ENCODE data around the gene CXCL17. TPM values are rescaled to one million over a fixed set of nuclear protein-coding genes. Genes with fewer than 3 reads are reported as not detected.

The CXCL17 gene
- total RNA-seq, 2 donors from 2014 or later = not detected

GRCh38 chr19:42469311-42470235, 26.8 kb upstream of the CXCL17 start:
- H3K9ac ChIP-seq (ENCODE audit: low read depth in 2 of 2, low read length in 2 of 2) = no peak overlapping the region
- intact Hi-C loops (cut with DNase I) = no loop called here
- no peak for TF ChIP-seq CTCF (IDR thresholded peaks at IDR 0.05)
- H3K4me3 ChIP-seq = no peak overlapping the region
- peaks cover 15% of the 10 kb centered on the region for H3K4me1 ChIP-seq
- H3K36me3 ChIP-seq = no peaks in the 10 kb centered on the region
- no peaks in the 10 kb centered on the region for H3K27me3 ChIP-seq
- peak overlapping the region; percentile 83 for H3K27ac ChIP-seq
- no peak for DNase-seq
- no peaks in the 10 kb centered on the region for H3K9me3 ChIP-seq

GRCh38 chr19:42468273-42468796, 25.6 kb upstream of the CXCL17 start:
- H3K27ac ChIP-seq = peak overlapping the region; percentile 83
- H3K27me3 ChIP-seq = no peaks in the 10 kb centered on the region
- peak; percentile 64 for DNase-seq
- no peaks in the 10 kb centered on the region for H3K9me3 ChIP-seq
- intact Hi-C loops (cut with DNase I) = no loop called here
- H3K9ac ChIP-seq (ENCODE audit: low read depth in 2 of 2, low read length in 2 of 2) = no peak overlapping the region
- H3K4me3 ChIP-seq = no peak overlapping the region
- TF ChIP-seq CTCF (IDR thresholded peaks at IDR 0.05) = no peak
- peaks cover 15% of the 10 kb centered on the region for H3K4me1 ChIP-seq
- H3K36me3 ChIP-seq = no peaks in the 10 kb centered on the region

DNA sequence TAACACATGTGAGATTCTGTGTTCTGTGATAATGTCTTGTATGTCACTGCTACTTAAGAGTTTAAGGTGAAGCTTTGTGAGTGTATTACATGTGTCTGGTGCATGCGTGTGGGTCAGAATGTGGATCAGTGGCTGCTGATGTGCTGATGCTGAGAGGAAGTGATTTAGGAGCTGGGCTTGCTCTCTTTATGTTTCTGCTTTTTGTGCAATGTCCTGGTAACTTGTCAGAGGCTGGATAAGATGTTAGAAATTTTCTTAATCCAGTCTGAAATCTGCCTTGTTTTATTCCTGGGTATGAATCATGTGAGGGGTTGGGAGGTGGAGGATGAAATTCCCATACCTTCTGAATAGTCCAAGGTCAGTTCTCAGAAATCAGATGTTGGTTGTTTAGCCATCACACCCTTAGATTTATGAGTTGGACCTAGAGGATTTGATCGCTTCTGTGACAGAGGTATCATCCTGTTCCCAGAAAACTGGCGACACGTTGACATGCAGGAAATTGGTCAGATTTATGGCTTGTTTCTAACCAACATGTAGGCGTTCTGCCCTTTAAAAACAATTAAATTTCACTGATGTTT, 24.5 kb upstream of the CXCL17 start:
- H3K36me3 ChIP-seq = no peaks in the 10 kb centered on the region
- H3K27me3 ChIP-seq = no peaks in the 10 kb centered on the region
- H3K9ac ChIP-seq (ENCODE audit: low read depth in 2 of 2, low read length in 2 of 2) = peak overlapping the region in 1 of 2 donors; percentile 40
- DNase-seq = peak; percentile 45
- peak overlapping the region; percentile 83 for H3K27ac ChIP-seq
- intact Hi-C loops (cut with DNase I) = no loop called here
- H3K4me3 ChIP-seq = no peak overlapping the region
- peaks cover 15% of the 10 kb centered on the region for H3K4me1 ChIP-seq
- no peak for TF ChIP-seq CTCF (IDR thresholded peaks at IDR 0.05)
- H3K9me3 ChIP-seq = no peaks in the 10 kb centered on the region

GRCh38 chr19:42466521-42467182, 23.9 kb upstream of the CXCL17 start:
- peak overlapping the region; percentile 28 to 40 for H3K9ac ChIP-seq (ENCODE audit: low read depth in 2 of 2, low read length in 2 of 2)
- no peak overlapping the region for H3K4me3 ChIP-seq
- intact Hi-C loops (cut with DNase I) = no loop called here
- no peaks in the 10 kb centered on the region for H3K9me3 ChIP-seq
- peak overlapping the region; percentile 83 for H3K27ac ChIP-seq
- DNase-seq = no peak
- no peaks in the 10 kb centered on the region for H3K27me3 ChIP-seq
- H3K36me3 ChIP-seq = no peaks in the 10 kb centered on the region
- no peak for TF ChIP-seq CTCF (IDR thresholded peaks at IDR 0.05)
- peaks cover 12% of the 10 kb centered on the region for H3K4me1 ChIP-seq

GRCh38 chr19:42465827-42466280, 23.1 kb upstream of the CXCL17 start:
- H3K9me3 ChIP-seq = no peaks in the 10 kb centered on the region
- H3K27me3 ChIP-seq = no peaks in the 10 kb centered on the region
- TF ChIP-seq CTCF (IDR thresholded peaks at IDR 0.05) = no peak
- H3K36me3 ChIP-seq = no peaks in the 10 kb centered on the region
- H3K4me1 ChIP-seq = peaks cover 9% of the 10 kb centered on the region
- H3K9ac ChIP-seq (ENCODE audit: low read depth in 2 of 2, low read length in 2 of 2) = peak overlapping the region in 1 of 2 donors; percentile 28
- no peak overlapping the region for H3K4me3 ChIP-seq
- no peak for DNase-seq
- intact Hi-C loops (cut with DNase I) = no loop called here
- peak overlapping the region; percentile 83 for H3K27ac ChIP-seq
